HG02852 (cell line): ENCODE data around the gene TMIGD3.
"Not testable (repeated sequence)": the region's sequence is repeated elsewhere in the genome, so short reads cannot be mapped to it uniquely, and the experiment has no call there.

ENCODE experiments used
- ATAC-seq: cut with Tn5 transposase; IDR thresholded peaks from one replicate; pipeline ENCODE4 v1.9.1; 2021; ENCODE audit warnings: mild to moderate bottlenecking, moderate library complexity; ENCODE audit not compliant: unreplicated experiment

TMIGD3 gene

GRCh38 chr1:111503585-111504060 lies at the start of gene TMIGD3, which contains the start of gene ADORA3:
Gene TMIGD3, minus strand, starts transcription at chr1:111503633. Its CDS starts 279 bp downstream, at chr1:111503354.
Gene ADORA3, minus strand, starts transcription at chr1:111503633. Its CDS starts 279 bp downstream, at chr1:111503354.
- peak; percentile 35 for ATAC-seq

- no peak for ATAC-seq
Observed at GRCh38 chr1:111553196-111553595, 49.8 kb upstream of the TMIGD3 start.

- ATAC-seq = no peak
Observed at GRCh38 chr1:111552587-111552986, 49.2 kb upstream of the TMIGD3 start.

- no peak for ATAC-seq
Observed at GRCh38 chr1:111551623-111552411, 48.4 kb upstream of the TMIGD3 start.

- not testable (repeated sequence) for ATAC-seq
Observed at GRCh38 chr1:111547786-111548185, 44.4 kb upstream of the TMIGD3 start.

- no peak for ATAC-seq
Observed at GRCh38 chr1:111542187-111542586, 38.8 kb upstream of the TMIGD3 start.

GRCh38 chr1:111541721-111542120 lies 38.3 kb upstream of the TMIGD3 start:
- ATAC-seq = no peak

GRCh38 chr1:111540928-111541327 lies 37.5 kb upstream of the TMIGD3 start:
- ATAC-seq = no peak

- no peak for ATAC-seq
Observed at GRCh38 chr1:111538343-111539025, 35.1 kb upstream of the TMIGD3 start.

- ATAC-seq = no peak
Observed at GRCh38 chr1:111535256-111536191, 32.1 kb upstream of the TMIGD3 start.

GRCh38 chr1:111520053-111520452 lies 16.6 kb upstream of the TMIGD3 start:
- ATAC-seq = no peak

GRCh38 chr1:111517469-111518225 lies 14.2 kb upstream of the TMIGD3 start:
- no peak for ATAC-seq

GRCh38 chr1:111516005-111516535 lies 12.6 kb upstream of the TMIGD3 start:
- ATAC-seq = peak; percentile 58

GRCh38 chr1:111515291-111516004 lies 12.0 kb upstream of the TMIGD3 start:
- ATAC-seq = peak; percentile 13

GRCh38 chr1:111513410-111514020 lies 10.1 kb upstream of the TMIGD3 start:
- no peak for ATAC-seq

- ATAC-seq = no peak
Observed at GRCh38 chr1:111512931-111513330, 9.5 kb upstream of the TMIGD3 start.

- no peak for ATAC-seq
Observed at GRCh38 chr1:111512132-111512889, 8.9 kb upstream of the TMIGD3 start.

- ATAC-seq = no peak
Observed at GRCh38 chr1:111511370-111511769, 7.9 kb upstream of the TMIGD3 start.
